GM12864 (cell line): ENCODE data around the gene PXDN.
A peak's percentile ranks its signal among the peaks of the same experiment; 100 is the strongest.

Experiments
- DNase-seq: peaks from one replicate; pipeline ENCODE4 v3.0.0-alpha.2; 2011; ENCODE audit warnings: low read depth
- H3K4me3 ChIP-seq: 2 replicates; pipeline ENCODE4 v1.5.1; 2011; ENCODE audit warnings: mild to moderate bottlenecking, low read depth, low read length, control low read depth
- TF ChIP-seq, protein P1 (sequence below): IDR thresholded peaks from 2 replicates; pipeline ENCODE4 v1.5.1; 2011; ENCODE audit warnings: low read depth, mild to moderate bottlenecking, moderate library complexity, low read length, control low read depth, inconsistent platforms; ENCODE audit errors: missing control alignments

Gene PXDN

DNA sequence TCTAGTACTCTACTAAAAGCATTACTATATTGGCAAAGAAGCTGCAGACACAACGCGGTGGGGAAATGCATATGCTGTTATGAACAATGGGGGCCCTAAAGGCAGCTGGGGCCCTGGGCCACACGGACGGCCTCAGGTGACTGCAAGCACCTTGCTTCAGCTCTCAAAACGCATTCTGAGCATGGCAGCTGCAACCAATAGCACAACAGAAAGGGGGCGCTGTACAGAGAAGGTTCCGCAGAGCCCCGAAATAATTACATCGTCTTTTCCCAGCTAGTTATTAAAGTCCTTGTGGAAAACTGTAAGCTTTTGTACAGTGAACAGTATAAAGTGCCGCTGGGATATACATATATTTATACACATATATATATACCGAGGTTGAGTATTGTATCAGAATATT is 45.3 kb upstream of the PXDN start:
- H3K4me3 ChIP-seq, result no peak overlapping the region
- DNase-seq, result no peak
- TF ChIP-seq, protein P1, sequence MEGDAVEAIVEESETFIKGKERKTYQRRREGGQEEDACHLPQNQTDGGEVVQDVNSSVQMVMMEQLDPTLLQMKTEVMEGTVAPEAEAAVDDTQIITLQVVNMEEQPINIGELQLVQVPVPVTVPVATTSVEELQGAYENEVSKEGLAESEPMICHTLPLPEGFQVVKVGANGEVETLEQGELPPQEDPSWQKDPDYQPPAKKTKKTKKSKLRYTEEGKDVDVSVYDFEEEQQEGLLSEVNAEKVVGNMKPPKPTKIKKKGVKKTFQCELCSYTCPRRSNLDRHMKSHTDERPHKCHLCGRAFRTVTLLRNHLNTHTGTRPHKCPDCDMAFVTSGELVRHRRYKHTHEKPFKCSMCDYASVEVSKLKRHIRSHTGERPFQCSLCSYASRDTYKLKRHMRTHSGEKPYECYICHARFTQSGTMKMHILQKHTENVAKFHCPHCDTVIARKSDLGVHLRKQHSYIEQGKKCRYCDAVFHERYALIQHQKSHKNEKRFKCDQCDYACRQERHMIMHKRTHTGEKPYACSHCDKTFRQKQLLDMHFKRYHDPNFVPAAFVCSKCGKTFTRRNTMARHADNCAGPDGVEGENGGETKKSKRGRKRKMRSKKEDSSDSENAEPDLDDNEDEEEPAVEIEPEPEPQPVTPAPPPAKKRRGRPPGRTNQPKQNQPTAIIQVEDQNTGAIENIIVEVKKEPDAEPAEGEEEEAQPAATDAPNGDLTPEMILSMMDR, result peak; percentile 14

DNA sequence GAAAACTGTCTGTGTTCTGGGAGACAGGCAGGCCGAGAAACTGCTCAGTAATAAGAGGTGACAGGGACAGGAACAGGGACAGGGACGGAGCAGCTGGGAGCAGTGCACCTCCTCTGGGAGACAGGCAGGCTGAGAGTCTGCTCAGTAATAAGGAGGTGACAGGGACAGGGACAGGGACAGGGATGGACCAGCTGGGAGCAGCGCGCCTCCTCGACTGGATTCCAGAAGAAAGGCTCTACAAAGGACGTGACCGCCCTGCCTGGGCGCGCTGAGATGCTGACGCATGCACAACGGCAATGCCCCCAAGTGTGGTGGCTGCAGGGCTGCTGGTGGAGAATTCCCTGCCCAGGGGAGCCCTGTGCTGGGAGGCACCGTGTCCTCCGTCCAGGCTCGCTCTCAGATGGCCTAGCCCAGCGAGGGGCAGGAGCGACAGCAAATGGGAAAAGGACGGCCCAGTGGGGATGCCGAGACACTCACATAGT is 44.2 kb upstream of the PXDN start:
- TF ChIP-seq, protein P1, result no peak
- DNase-seq, result no peak
- no peak overlapping the region for H3K4me3 ChIP-seq

GRCh38 chr2:1787755-1788477 is 43.6 kb upstream of the PXDN start:
- DNase-seq, result no peak
- no peak overlapping the region for H3K4me3 ChIP-seq
- TF ChIP-seq, protein P1, result no peak

GRCh38 chr2:1784986-1785617 is 40.8 kb upstream of the PXDN start:
- TF ChIP-seq, protein P1, result no peak
- DNase-seq, result no peak
- no peak overlapping the region for H3K4me3 ChIP-seq

DNA sequence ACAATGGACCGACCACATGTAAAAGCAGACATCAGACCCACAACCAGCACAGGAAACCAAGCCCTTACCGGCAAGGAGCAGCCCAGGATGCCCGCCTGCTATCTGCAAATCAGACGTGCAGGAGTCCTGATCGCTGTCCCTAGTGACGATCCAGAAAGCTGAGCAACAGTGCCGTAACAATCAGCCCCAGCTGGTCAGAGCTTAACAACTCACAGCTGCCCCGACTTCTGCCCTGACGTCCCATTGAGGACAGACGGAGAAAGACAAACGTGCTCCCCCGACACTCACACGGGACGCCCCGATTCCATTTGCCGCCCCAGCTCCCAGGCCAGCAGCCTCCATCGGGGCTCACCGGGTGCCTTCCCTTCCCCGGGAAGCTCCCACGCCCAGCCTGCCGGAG is 39.8 kb upstream of the PXDN start:
- no peak overlapping the region for H3K4me3 ChIP-seq
- no peak for DNase-seq
- TF ChIP-seq, protein P1, result no peak

GRCh38 chr2:1782514-1782913 is 38.2 kb upstream of the PXDN start:
- DNase-seq, result no peak
- TF ChIP-seq, protein P1, result no peak
- no peak overlapping the region for H3K4me3 ChIP-seq
